ENCODE measurements around the gene LANCL2.
A peak's percentile ranks its signal among the peaks of the same experiment; 100 is the strongest.

The LANCL2 gene

GRCh38 chr7:55365205-55365674, at the start of gene LANCL2:
TSS of gene LANCL2 (plus strand) at chr7:55365337. CDS start at chr7:55366026, 689 bp downstream.
- peak within 1 kb of the TSS; percentile 99 for H3K27ac Mint-ChIP-seq
- no peaks in the 10 kb centered on the region for H3K9me3 Mint-ChIP-seq
- peak; percentile 56 for DNase-seq
- peaks cover 30% of the 10 kb centered on the region for H3K4me1 Mint-ChIP-seq
- H3K27me3 Mint-ChIP-seq, result peaks cover 2% of the 10 kb centered on the region
- H3K4me3 Mint-ChIP-seq, result peak within 1 kb of the TSS; percentile 98
- peaks cover 17% of the 10 kb centered on the region for H3K36me3 Mint-ChIP-seq (ENCODE audit: low read depth)
- ATAC-seq, result peak; percentile 26

GRCh38 chr7:55325371-55325792, 39.8 kb upstream of the LANCL2 start:
- Mint-ChIP-seq H3K9me3 (peaks cover 14% of the 10 kb centered on the region), H3K4me3 (no peak overlapping the region), H3K4me1 (no peaks in the 10 kb centered on the region), H3K27ac (no peak overlapping the region), H3K36me3 (ENCODE audit: low read depth) (no peaks in the 10 kb centered on the region), H3K27me3 (peaks cover 13% of the 10 kb centered on the region)
- DNase-seq (no peak), ATAC-seq (no peak)

GRCh38 chr7:55326081-55326835, 38.9 kb upstream of the LANCL2 start:
- H3K4me3 Mint-ChIP-seq, result no peak overlapping the region
- H3K9me3 Mint-ChIP-seq, result peaks cover 7% of the 10 kb centered on the region
- no peak overlapping the region for H3K27ac Mint-ChIP-seq
- H3K4me1 Mint-ChIP-seq, result no peaks in the 10 kb centered on the region
- peaks cover 7% of the 10 kb centered on the region for H3K27me3 Mint-ChIP-seq
- no peaks in the 10 kb centered on the region for H3K36me3 Mint-ChIP-seq (ENCODE audit: low read depth)
- no peak for DNase-seq
- ATAC-seq, result no peak

GRCh38 chr7:55326945-55327626, 38.1 kb upstream of the LANCL2 start:
- Mint-ChIP-seq H3K9me3 (no peaks in the 10 kb centered on the region), H3K27ac (no peak overlapping the region), H3K27me3 (no peaks in the 10 kb centered on the region), H3K4me1 (no peaks in the 10 kb centered on the region), H3K36me3 (ENCODE audit: low read depth) (no peaks in the 10 kb centered on the region), H3K4me3 (no peak overlapping the region)
- ATAC-seq (no peak), DNase-seq (no peak)

- H3K9me3 Mint-ChIP-seq, result no peaks in the 10 kb centered on the region
- H3K36me3 Mint-ChIP-seq (ENCODE audit: low read depth), result no peaks in the 10 kb centered on the region
- ATAC-seq (no peak), DNase-seq (no peak)
- no peaks in the 10 kb centered on the region for H3K4me1 Mint-ChIP-seq
- H3K27ac Mint-ChIP-seq, result no peak overlapping the region
- no peak overlapping the region for H3K4me3 Mint-ChIP-seq
- H3K27me3 Mint-ChIP-seq, result peaks cover 6% of the 10 kb centered on the region
Measured at GRCh38 chr7:55335151-55335550, 30.0 kb upstream of the LANCL2 start.

GRCh38 chr7:55335786-55336185, 29.4 kb upstream of the LANCL2 start:
- Mint-ChIP-seq H3K4me3 (no peak overlapping the region), H3K36me3 (ENCODE audit: low read depth) (no peaks in the 10 kb centered on the region), H3K9me3 (no peaks in the 10 kb centered on the region), H3K27ac (no peak overlapping the region), H3K4me1 (no peaks in the 10 kb centered on the region), H3K27me3 (peaks cover 6% of the 10 kb centered on the region)
- ATAC-seq, result no peak
- no peak for DNase-seq

GRCh38 chr7:55336540-55336939, 28.6 kb upstream of the LANCL2 start:
- Mint-ChIP-seq H3K36me3 (ENCODE audit: low read depth) (no peaks in the 10 kb centered on the region), H3K4me3 (no peak overlapping the region), H3K9me3 (no peaks in the 10 kb centered on the region), H3K4me1 (no peaks in the 10 kb centered on the region), H3K27me3 (peaks cover 6% of the 10 kb centered on the region), H3K27ac (no peak overlapping the region)
- DNase-seq (no peak), ATAC-seq (no peak)

- Mint-ChIP-seq H3K36me3 (ENCODE audit: low read depth) (no peaks in the 10 kb centered on the region), H3K4me1 (no peaks in the 10 kb centered on the region), H3K4me3 (no peak overlapping the region), H3K27me3 (peaks cover 6% of the 10 kb centered on the region), H3K9me3 (no peaks in the 10 kb centered on the region), H3K27ac (no peak overlapping the region)
- ATAC-seq, result no peak
- DNase-seq, result no peak
Measured at GRCh38 chr7:55339033-55340000, 25.8 kb upstream of the LANCL2 start.

GRCh38 chr7:55342216-55342871, 22.8 kb upstream of the LANCL2 start:
- Mint-ChIP-seq H3K4me3 (no peak overlapping the region), H3K9me3 (no peaks in the 10 kb centered on the region), H3K27ac (no peak overlapping the region), H3K27me3 (peaks cover 16% of the 10 kb centered on the region), H3K36me3 (ENCODE audit: low read depth) (no peaks in the 10 kb centered on the region), H3K4me1 (no peaks in the 10 kb centered on the region)
- DNase-seq, result no peak
- no peak for ATAC-seq

- H3K27me3 Mint-ChIP-seq, result peaks cover 14% of the 10 kb centered on the region
- ATAC-seq, result no peak
- H3K9me3 Mint-ChIP-seq, result no peaks in the 10 kb centered on the region
- H3K4me3 Mint-ChIP-seq, result no peak overlapping the region
- H3K4me1 Mint-ChIP-seq, result peaks cover 1% of the 10 kb centered on the region
- no peak overlapping the region for H3K27ac Mint-ChIP-seq
- no peaks in the 10 kb centered on the region for H3K36me3 Mint-ChIP-seq (ENCODE audit: low read depth)
- no peak for DNase-seq
Measured at GRCh38 chr7:55343002-55343781, 21.9 kb upstream of the LANCL2 start.

GRCh38 chr7:55343860-55344606, 21.1 kb upstream of the LANCL2 start:
- no peak for ATAC-seq
- peaks cover 15% of the 10 kb centered on the region for H3K27me3 Mint-ChIP-seq
- no peak for DNase-seq
- no peak overlapping the region for H3K4me3 Mint-ChIP-seq
- no peak overlapping the region for H3K27ac Mint-ChIP-seq
- H3K4me1 Mint-ChIP-seq, result peaks cover 8% of the 10 kb centered on the region
- no peaks in the 10 kb centered on the region for H3K9me3 Mint-ChIP-seq
- no peaks in the 10 kb centered on the region for H3K36me3 Mint-ChIP-seq (ENCODE audit: low read depth)

- H3K27ac Mint-ChIP-seq, result no peak overlapping the region
- DNase-seq (no peak), ATAC-seq (no peak)
- H3K36me3 Mint-ChIP-seq (ENCODE audit: low read depth), result no peaks in the 10 kb centered on the region
- peaks cover 19% of the 10 kb centered on the region for H3K27me3 Mint-ChIP-seq
- no peak overlapping the region for H3K4me3 Mint-ChIP-seq
- H3K9me3 Mint-ChIP-seq, result no peaks in the 10 kb centered on the region
- H3K4me1 Mint-ChIP-seq, result peaks cover 8% of the 10 kb centered on the region
Measured at GRCh38 chr7:55344840-55345239, 20.3 kb upstream of the LANCL2 start.

GRCh38 chr7:55345292-55345691, 19.8 kb upstream of the LANCL2 start:
- H3K9me3 Mint-ChIP-seq, result no peaks in the 10 kb centered on the region
- no peak for ATAC-seq
- no peaks in the 10 kb centered on the region for H3K36me3 Mint-ChIP-seq (ENCODE audit: low read depth)
- H3K4me3 Mint-ChIP-seq, result no peak overlapping the region
- peaks cover 23% of the 10 kb centered on the region for H3K27me3 Mint-ChIP-seq
- no peak overlapping the region for H3K27ac Mint-ChIP-seq
- DNase-seq, result no peak
- peaks cover 8% of the 10 kb centered on the region for H3K4me1 Mint-ChIP-seq
